ENCODE results near the gene NHSL2.

Gene NHSL2

GRCh38 chrX:71976753-71977152 is 66.1 kb downstream of the NHSL2 start:
- Mint-ChIP-seq H3K9me3 (peaks cover 13% of the 10 kb centered on the region), H3K27me3 (ENCODE audit: low read depth) (no peaks in the 10 kb centered on the region), H3K27ac (peak overlapping the region in 2 of 3 experiments; percentile 49 to 57), H3K4me1 (peaks cover 16% of the 10 kb centered on the region), H3K36me3 (ENCODE audit: low read depth) (no peaks in the 10 kb centered on the region), H3K4me3 (no peak overlapping the region)
- TF ChIP-seq, protein P1, sequence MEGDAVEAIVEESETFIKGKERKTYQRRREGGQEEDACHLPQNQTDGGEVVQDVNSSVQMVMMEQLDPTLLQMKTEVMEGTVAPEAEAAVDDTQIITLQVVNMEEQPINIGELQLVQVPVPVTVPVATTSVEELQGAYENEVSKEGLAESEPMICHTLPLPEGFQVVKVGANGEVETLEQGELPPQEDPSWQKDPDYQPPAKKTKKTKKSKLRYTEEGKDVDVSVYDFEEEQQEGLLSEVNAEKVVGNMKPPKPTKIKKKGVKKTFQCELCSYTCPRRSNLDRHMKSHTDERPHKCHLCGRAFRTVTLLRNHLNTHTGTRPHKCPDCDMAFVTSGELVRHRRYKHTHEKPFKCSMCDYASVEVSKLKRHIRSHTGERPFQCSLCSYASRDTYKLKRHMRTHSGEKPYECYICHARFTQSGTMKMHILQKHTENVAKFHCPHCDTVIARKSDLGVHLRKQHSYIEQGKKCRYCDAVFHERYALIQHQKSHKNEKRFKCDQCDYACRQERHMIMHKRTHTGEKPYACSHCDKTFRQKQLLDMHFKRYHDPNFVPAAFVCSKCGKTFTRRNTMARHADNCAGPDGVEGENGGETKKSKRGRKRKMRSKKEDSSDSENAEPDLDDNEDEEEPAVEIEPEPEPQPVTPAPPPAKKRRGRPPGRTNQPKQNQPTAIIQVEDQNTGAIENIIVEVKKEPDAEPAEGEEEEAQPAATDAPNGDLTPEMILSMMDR (IDR thresholded peaks at IDR 0.05; ENCODE audit: unreplicated experiment in 3 of 3), result no peak

DNA sequence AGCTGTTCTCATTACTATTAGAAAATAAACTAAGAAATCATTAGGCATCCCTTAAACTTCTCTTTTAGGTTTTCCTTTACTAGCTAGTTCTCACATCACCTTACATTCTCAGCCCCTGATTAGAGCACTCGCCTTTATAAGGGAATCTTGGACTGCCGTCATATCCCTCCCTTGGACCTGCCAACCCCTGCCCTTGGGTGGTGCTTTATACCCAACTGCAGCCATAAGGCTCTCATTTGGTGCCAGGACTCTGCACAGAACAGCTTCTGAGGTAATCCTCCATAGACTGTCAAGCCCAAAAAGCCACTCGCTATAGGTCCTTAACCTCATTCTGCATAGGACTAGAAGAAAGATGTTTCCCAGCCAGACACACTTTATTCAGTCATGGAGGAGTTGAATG is 67.5 kb downstream of the NHSL2 start:
- Mint-ChIP-seq H3K36me3 (ENCODE audit: low read depth) (peaks cover 6% of the 10 kb centered on the region), H3K4me1 (peaks cover 16% of the 10 kb centered on the region), H3K9me3 (peaks cover 12% of the 10 kb centered on the region), H3K27me3 (ENCODE audit: low read depth) (no peaks in the 10 kb centered on the region), H3K4me3 (no peak overlapping the region), H3K27ac (no peak overlapping the region)
- TF ChIP-seq, protein P1 (IDR thresholded peaks at IDR 0.05; ENCODE audit: unreplicated experiment in 3 of 3), result no peak

GRCh38 chrX:71989768-71990426 is 79.3 kb downstream of the NHSL2 start:
- TF ChIP-seq, protein P1 (IDR thresholded peaks at IDR 0.05; ENCODE audit: unreplicated experiment in 3 of 3), result no peak
- H3K4me3 Mint-ChIP-seq, result no peak overlapping the region
- peaks cover 24% of the 10 kb centered on the region for H3K9me3 Mint-ChIP-seq
- peaks cover 34% of the 10 kb centered on the region for H3K4me1 Mint-ChIP-seq
- H3K27me3 Mint-ChIP-seq (ENCODE audit: low read depth), result no peaks in the 10 kb centered on the region
- H3K27ac Mint-ChIP-seq, result peak overlapping the region; percentile 18 to 45 (median 36)
- H3K36me3 Mint-ChIP-seq (ENCODE audit: low read depth), result peaks cover 5% of the 10 kb centered on the region

DNA sequence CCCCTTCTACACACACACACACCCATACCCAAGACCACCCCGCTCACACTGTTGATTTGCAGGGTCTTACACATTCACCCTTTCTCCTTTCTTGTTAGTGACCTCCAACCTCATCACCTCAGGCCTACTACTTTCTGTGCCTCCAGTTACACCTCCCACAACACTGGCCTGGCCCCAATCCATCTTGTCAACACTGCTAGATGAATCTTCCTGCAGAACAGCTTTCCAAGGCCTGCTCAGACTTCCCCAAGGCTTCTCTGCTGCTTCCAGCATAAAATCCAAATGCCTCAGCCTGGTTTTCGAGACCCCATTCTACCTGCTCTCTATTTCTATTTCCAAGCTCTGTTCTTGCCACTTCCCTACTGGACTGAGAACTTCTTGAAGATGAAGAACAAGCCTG is 79.9 kb downstream of the NHSL2 start:
- Mint-ChIP-seq H3K4me3 (no peak overlapping the region), H3K4me1 (peaks cover 41% of the 10 kb centered on the region), H3K9me3 (peaks cover 24% of the 10 kb centered on the region), H3K36me3 (ENCODE audit: low read depth) (peaks cover 5% of the 10 kb centered on the region), H3K27ac (peak overlapping the region; percentile 18 to 45 (median 36)), H3K27me3 (ENCODE audit: low read depth) (no peaks in the 10 kb centered on the region)
- TF ChIP-seq, protein P1 (IDR thresholded peaks at IDR 0.05; ENCODE audit: unreplicated experiment in 3 of 3), result no peak

- Mint-ChIP-seq H3K27me3 (ENCODE audit: low read depth) (no peaks in the 10 kb centered on the region), H3K4me3 (no peak overlapping the region), H3K36me3 (ENCODE audit: low read depth) (peaks cover 5% of the 10 kb centered on the region), H3K27ac (peak overlapping the region in 2 of 3 experiments; percentile 17 to 53), H3K4me1 (peaks cover 44% of the 10 kb centered on the region), H3K9me3 (peaks cover 23% of the 10 kb centered on the region)
- TF ChIP-seq, protein P1 (IDR thresholded peaks at IDR 0.05; ENCODE audit: unreplicated experiment in 3 of 3), result no peak
These were observed 80.5 kb downstream of the NHSL2 start for GRCh38 chrX:71991164-71991563.

DNA sequence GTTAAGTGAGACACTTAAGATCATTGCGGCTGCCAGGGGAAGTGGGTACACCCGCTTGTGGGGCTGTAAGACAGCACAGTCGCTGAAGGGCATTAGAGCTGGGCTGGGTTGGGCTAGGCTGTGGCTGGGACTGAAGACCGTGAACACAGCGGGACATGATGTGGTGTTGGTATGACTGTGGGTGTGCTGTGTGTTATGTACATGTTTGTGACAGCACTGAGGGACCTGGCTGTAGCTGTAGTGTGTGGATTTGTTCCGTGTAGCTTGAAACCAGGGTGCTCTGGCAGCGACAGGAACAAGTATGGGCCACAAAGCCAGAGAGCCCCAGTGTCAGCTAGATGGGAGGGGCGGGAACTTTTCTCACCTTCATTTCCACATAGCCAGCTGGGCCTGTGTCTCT is 82.1 kb downstream of the NHSL2 start:
- peak overlapping the region in 2 of 3 experiments; percentile 5 to 17 for H3K27ac Mint-ChIP-seq
- peaks cover 57% of the 10 kb centered on the region for H3K4me1 Mint-ChIP-seq
- H3K27me3 Mint-ChIP-seq (ENCODE audit: low read depth), result no peaks in the 10 kb centered on the region
- H3K36me3 Mint-ChIP-seq (ENCODE audit: low read depth), result peaks cover 3% of the 10 kb centered on the region
- peaks cover 15% of the 10 kb centered on the region for H3K9me3 Mint-ChIP-seq
- H3K4me3 Mint-ChIP-seq, result no peak overlapping the region
- TF ChIP-seq, protein P1 (IDR thresholded peaks at IDR 0.05; ENCODE audit: unreplicated experiment in 3 of 3), result no peak

Measured in nephron (organoid).